ENCODE results near the gene FOXC2. TPM values are rescaled to one million over a fixed set of nuclear protein-coding genes. Genes with fewer than 3 reads are reported as not detected.

The FOXC2 gene
- total RNA-seq, 4 donors from 2014 or later: 0.56 TPM; not detected in 3

DNA sequence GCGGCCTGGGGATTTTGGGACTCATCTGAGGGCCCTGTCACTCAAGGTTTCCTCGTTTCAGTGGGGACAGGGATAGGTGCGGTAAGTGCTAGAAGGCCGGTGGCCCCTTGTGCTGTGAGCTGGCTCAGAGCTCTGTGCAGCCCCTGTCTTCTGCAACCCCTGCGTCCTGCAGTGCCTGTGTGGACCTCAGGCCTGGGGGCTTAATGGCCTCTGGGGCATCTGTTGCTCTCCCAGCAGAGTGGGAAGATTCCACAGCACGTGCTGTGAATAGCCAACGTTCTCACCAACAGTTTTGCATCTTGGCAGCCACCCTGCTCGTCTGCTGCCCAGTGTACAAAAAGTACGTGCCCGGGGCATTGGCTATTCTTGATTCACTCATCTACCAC lies 4.9 kb downstream of the FOXC2 start:
- TF ChIP-seq POLR2AphosphoS5 (IDR thresholded peaks at IDR 0.05) (no peak), POLR2A (IDR thresholded peaks at IDR 0.05) (no peak), CTCF (IDR thresholded peaks at IDR 0.05) (no peak), EP300 (IDR thresholded peaks at IDR 0.05) (no peak)
- H3K27ac ChIP-seq: no peak overlapping the region
- H3K9me3 ChIP-seq: no peaks in the 10 kb centered on the region
- WGBS: 57% methylated on average over 10 of the region's 10 CpGs
- peaks cover 26% of the 10 kb centered on the region for H3K4me1 ChIP-seq
- DNase-seq (ENCODE audit: low spot score in 2 of 2): no peak
- no peak overlapping the region for H3K4me3 ChIP-seq
- no peaks in the 10 kb centered on the region for H3K36me3 ChIP-seq
- H3K27me3 ChIP-seq: peaks cover 98% of the 10 kb centered on the region

- Histone ChIP-seq H3K9me3 (no peaks in the 10 kb centered on the region), H3K27me3 (peaks cover 98% of the 10 kb centered on the region), H3K4me3 (no peak overlapping the region), H3K27ac (no peak overlapping the region), H3K36me3 (no peaks in the 10 kb centered on the region), H3K4me1 (peaks cover 26% of the 10 kb centered on the region)
- WGBS: 80% methylated on average over 8 of the region's 12 CpGs
- peak in 1 of 2 donors; percentile 33 for DNase-seq (ENCODE audit: low spot score in 2 of 2)
- TF ChIP-seq EP300 (IDR thresholded peaks at IDR 0.05) (no peak), CTCF (IDR thresholded peaks at IDR 0.05) (no peak), POLR2A (IDR thresholded peaks at IDR 0.05) (no peak), POLR2AphosphoS5 (IDR thresholded peaks at IDR 0.05) (no peak)
These were observed 5.5 kb downstream of the FOXC2 start for GRCh38 chr16:86572041-86572521.

GRCh38 chr16:86572606-86573005 lies 6.0 kb downstream of the FOXC2 start:
- Histone ChIP-seq H3K27ac (no peak overlapping the region), H3K4me3 (no peak overlapping the region), H3K27me3 (peaks cover 98% of the 10 kb centered on the region), H3K4me1 (peaks cover 21% of the 10 kb centered on the region), H3K36me3 (no peaks in the 10 kb centered on the region), H3K9me3 (no peaks in the 10 kb centered on the region)
- DNase-seq (ENCODE audit: low spot score in 2 of 2): no peak
- TF ChIP-seq POLR2A (IDR thresholded peaks at IDR 0.05) (no peak), CTCF (IDR thresholded peaks at IDR 0.05) (no peak), EP300 (IDR thresholded peaks at IDR 0.05) (no peak), POLR2AphosphoS5 (IDR thresholded peaks at IDR 0.05) (no peak)
- WGBS: 73% methylated on average over 6 of the region's 8 CpGs

- TF ChIP-seq POLR2AphosphoS5 (IDR thresholded peaks at IDR 0.05) (no peak), POLR2A (IDR thresholded peaks at IDR 0.05) (no peak), EP300 (IDR thresholded peaks at IDR 0.05) (no peak), CTCF (IDR thresholded peaks at IDR 0.05) (no peak)
- H3K9me3 ChIP-seq: no peaks in the 10 kb centered on the region
- H3K4me1 ChIP-seq: peaks cover 19% of the 10 kb centered on the region
- H3K4me3 ChIP-seq: no peak overlapping the region
- H3K27ac ChIP-seq: no peak overlapping the region
- H3K36me3 ChIP-seq: no peaks in the 10 kb centered on the region
- DNase-seq (ENCODE audit: low spot score in 2 of 2): peak in 1 of 2 donors; percentile 18
- WGBS: 41% methylated on average over 8 of the region's 8 CpGs
- H3K27me3 ChIP-seq: peaks cover 98% of the 10 kb centered on the region
These were observed 6.6 kb downstream of the FOXC2 start for GRCh38 chr16:86573215-86573614.

- DNase-seq (ENCODE audit: low spot score in 2 of 2): no peak
- Histone ChIP-seq H3K27me3 (peaks cover 98% of the 10 kb centered on the region), H3K4me1 (peaks cover 24% of the 10 kb centered on the region), H3K36me3 (no peaks in the 10 kb centered on the region), H3K9me3 (no peaks in the 10 kb centered on the region), H3K4me3 (no peak overlapping the region), H3K27ac (no peak overlapping the region)
- 58% methylated on average over 12 of the region's 13 CpGs for WGBS
- no peak for TF ChIP-seq POLR2A (IDR thresholded peaks at IDR 0.05)
These were observed 7.2 kb downstream of the FOXC2 start for GRCh38 chr16:86573646-86574508.

All from suprapubic skin (tissue), 4 donors.